Spleen (tissue), 7 donors: Measurements from ENCODE around the gene GABRG3.

Experiments used
- POLR2AphosphoS5 ChIP-seq, 3 donors: sonication (generic); formaldehyde crosslinking; IDR thresholded peaks; one replicate each; pipeline ENCODE4 v1.5.1; 2017; ENCODE audit warnings: antibody characterized with exemption in 3 of 3
- TF ChIP-seq, protein P1 (sequence below), 11 experiments: fragments of 200-600 bp in 7 of 11; fragments of 450-650 bp in 4 of 11; sonication (generic) in 4 of 11; IDR thresholded peaks in 8 of 11; conservative IDR thresholded peaks in 3 of 11; 1 replicate in 7 of 11; 2 replicates in 4 of 11; pipeline versions ENCODE4 v1.4.0 to v1.8.0; 2016 to 2021; ENCODE audit warnings: antibody characterized with exemption in 11 of 11, inconsistent platforms in 4 of 11, mild to moderate bottlenecking in 1 of 11
- donor health status: DM: no; HTN: no; CAD: no; lungs with moderate emphysema.
- donor health status: DM: no; HTN: no; CAD: no.
- donor health status: DM: no; HTN: no; CAD: no.

DNA sequence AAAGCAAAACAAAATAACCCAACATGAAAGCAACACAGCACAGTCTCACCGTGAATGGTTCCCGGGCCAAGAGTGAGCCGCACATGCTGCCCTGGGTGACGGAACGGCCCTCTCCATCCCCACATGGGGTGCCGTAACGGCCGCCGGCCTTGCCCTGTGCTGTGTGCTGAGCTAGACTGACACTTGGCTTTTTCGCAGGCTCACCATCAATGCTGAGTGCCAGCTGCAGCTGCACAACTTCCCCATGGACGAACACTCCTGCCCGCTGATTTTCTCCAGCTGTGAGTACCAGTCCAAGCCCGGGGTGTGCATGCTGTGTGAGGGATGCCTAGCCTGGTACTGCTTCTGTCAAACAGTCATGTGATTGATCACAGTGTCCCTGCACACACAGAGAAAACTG lies 357.6 kb downstream of the GABRG3 start:
- TF ChIP-seq, protein P1, sequence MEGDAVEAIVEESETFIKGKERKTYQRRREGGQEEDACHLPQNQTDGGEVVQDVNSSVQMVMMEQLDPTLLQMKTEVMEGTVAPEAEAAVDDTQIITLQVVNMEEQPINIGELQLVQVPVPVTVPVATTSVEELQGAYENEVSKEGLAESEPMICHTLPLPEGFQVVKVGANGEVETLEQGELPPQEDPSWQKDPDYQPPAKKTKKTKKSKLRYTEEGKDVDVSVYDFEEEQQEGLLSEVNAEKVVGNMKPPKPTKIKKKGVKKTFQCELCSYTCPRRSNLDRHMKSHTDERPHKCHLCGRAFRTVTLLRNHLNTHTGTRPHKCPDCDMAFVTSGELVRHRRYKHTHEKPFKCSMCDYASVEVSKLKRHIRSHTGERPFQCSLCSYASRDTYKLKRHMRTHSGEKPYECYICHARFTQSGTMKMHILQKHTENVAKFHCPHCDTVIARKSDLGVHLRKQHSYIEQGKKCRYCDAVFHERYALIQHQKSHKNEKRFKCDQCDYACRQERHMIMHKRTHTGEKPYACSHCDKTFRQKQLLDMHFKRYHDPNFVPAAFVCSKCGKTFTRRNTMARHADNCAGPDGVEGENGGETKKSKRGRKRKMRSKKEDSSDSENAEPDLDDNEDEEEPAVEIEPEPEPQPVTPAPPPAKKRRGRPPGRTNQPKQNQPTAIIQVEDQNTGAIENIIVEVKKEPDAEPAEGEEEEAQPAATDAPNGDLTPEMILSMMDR (IDR thresholded peaks at IDR 0.05 in 8 of 11, conservative IDR thresholded peaks at IDR 0.05 in 3 of 11): no peak
- no peak for TF ChIP-seq POLR2AphosphoS5 (IDR thresholded peaks at IDR 0.05)
